OCI-LY7 (cell line): ENCODE measurements around the gene ARID5A.

Experiments used
- CTCF ChIP-seq: fragments of 200-600 bp; sonication (generic); conservative IDR thresholded peaks from 2 replicates; pipeline ENCODE4 v1.5.1; 2014; ENCODE audit warnings: mild to moderate bottlenecking, antibody characterized with exemption, low read length, moderate library complexity, mixed read lengths
- EZH2phosphoT487 ChIP-seq: fragments of 200-600 bp; sonication (generic); IDR thresholded peaks from 2 replicates; pipeline ENCODE4 v1.6.1; 2018; ENCODE audit warnings: low read depth, borderline replicate concordance, mild to moderate bottlenecking, mixed run types, antibody characterized with exemption, low read length, moderate library complexity, mixed read lengths

DNA sequence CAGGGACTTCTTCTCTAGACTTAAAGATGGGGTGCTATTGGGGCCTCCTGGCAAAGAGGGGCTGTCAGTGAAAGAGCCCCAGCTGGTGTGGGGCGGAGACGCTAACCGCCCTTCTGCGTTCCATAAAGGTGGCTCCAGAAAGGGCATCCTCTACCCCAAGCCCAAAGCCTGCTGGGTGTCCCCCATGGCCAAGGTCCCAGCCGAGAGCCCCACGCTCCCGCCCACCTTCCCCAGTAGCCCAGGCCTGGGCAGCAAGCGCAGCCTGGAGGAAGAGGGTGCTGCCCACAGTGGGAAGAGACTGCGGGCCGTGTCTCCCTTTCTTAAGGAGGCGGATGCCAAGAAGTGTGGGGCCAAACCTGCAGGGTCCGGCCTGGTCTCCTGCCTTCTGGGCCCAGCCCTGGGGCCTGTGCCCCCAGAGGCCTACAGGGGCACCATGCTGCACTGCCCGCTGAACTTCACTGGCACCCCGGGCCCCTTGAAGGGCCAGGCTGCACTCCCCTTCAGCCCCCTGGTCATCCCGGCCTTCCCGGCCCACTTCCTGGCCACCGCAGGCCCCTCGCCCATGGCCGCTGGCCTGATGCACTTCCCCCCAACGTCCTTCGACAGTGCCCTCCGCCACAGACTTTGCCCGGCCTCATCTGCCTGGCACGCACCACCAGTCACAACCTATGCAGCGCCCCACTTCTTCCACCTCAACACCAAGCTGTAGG, 15.2 kb downstream of the ARID5A start:
- TF ChIP-seq CTCF (no peak), EZH2phosphoT487 (no peak)
